ENCODE measurements around the gene ERCC1. TPM values are rescaled to one million over a fixed set of nuclear protein-coding genes. Genes with fewer than 3 reads are reported as not detected.

The ERCC1 gene
- total and polyA plus RNA-seq, 2 of the 13 experiments (the other 11 are each of a cell fraction or from before 2014, with no cell fraction given): 40.0 to 66.4 TPM

GRCh38 chr19:45467456-45468158 is 43.9 kb upstream of the ERCC1 start, which contains the start of gene FOSB (continued):
- no peak for TF ChIP-seq ZNF142 (CRISPR knock-in tag; IDR thresholded peaks at IDR 0.05)
- TF ChIP-seq ZFP37 (CRISPR knock-in tag; IDR thresholded peaks at IDR 0.05; ENCODE audit: borderline replicate concordance): no peak
- peak; percentile 94 for TF ChIP-seq SAP130 (CRISPR knock-in tag; IDR thresholded peaks at IDR 0.05; ENCODE audit: low read depth)
- TF ChIP-seq ZNF781 (CRISPR knock-in tag; IDR thresholded peaks at IDR 0.05; ENCODE audit: borderline replicate concordance, not compliant biosample characterization): no peak
- TF ChIP-seq KLF16 (CRISPR knock-in tag; IDR thresholded peaks at IDR 0.05): peak in 1 of 2 experiments; percentile 97; a peak in 2 of 4 replicates
- TF ChIP-seq SOX13 (IDR thresholded peaks at IDR 0.05): no peak
- TF ChIP-seq SOX13 (CRISPR knock-in tag; conservative IDR thresholded peaks at IDR 0.05 in 1 of 2, IDR thresholded peaks at IDR 0.05 in 1 of 2): no peak
- no peak for TF ChIP-seq SNAI1 (CRISPR knock-in tag; IDR thresholded peaks at IDR 0.05; ENCODE audit: borderline replicate concordance)
- TF ChIP-seq NFKB2 (CRISPR knock-in tag; IDR thresholded peaks at IDR 0.05; ENCODE audit: borderline replicate concordance): peak; percentile 37; the same call in 1 of the 2 replicates
- TF ChIP-seq NBN (conservative IDR thresholded peaks at IDR 0.05): no peak
- 0 out of 2 replicates have a peak, but pooled peaks have one; percentile 13 for TF ChIP-seq GATA4 (IDR thresholded peaks at IDR 0.05; ENCODE audit: borderline replicate concordance, low read depth)
- TF ChIP-seq SMARCE1 (IDR thresholded peaks at IDR 0.05; ENCODE audit: borderline replicate concordance): no peak
- no peak for TF ChIP-seq NCOA5 (CRISPR knock-in tag; IDR thresholded peaks at IDR 0.05)
- TF ChIP-seq ZNF777 (CRISPR knock-in tag; IDR thresholded peaks at IDR 0.05): no peak
- no peak for TF ChIP-seq ZNF746 (CRISPR knock-in tag; IDR thresholded peaks at IDR 0.05)
- TF ChIP-seq ZNF460 (CRISPR knock-in tag; IDR thresholded peaks at IDR 0.05; ENCODE audit: borderline replicate concordance): no peak
- no peak for TF ChIP-seq THAP7 (CRISPR knock-in tag; IDR thresholded peaks at IDR 0.05)
